Activated T-cell treated with anti-CD3 and anti-CD28 coated beads, Interleukin-2, amount 50 U/mL, for 4 hours (primary cell): ENCODE data around the gene YTHDF1. TPM values are rescaled to one million over a fixed set of nuclear protein-coding genes. Genes with fewer than 3 reads are reported as not detected.
A peak's percentile ranks its signal among the peaks of the same experiment; 100 is the strongest.

Experiments
- ATAC-seq, 2 donors: fragments of 200-7000 bp; cut with Tn5 transposase; one replicate each; pipeline ENCODE4 v1.10.0; 2021
- DNase-seq: peaks from one replicate; pipeline ENCODE4 v3.0.0-alpha.2; 2020
- H3K27me3 Mint-ChIP-seq: one replicate; pipeline ENCODE4 v1.8.0; 2021; ENCODE audit warnings: low read depth, mixed read lengths
- H3K36me3 Mint-ChIP-seq: one replicate; pipeline ENCODE4 v1.8.0; 2022; ENCODE audit warnings: mixed read lengths; ENCODE audit not compliant: insufficient read depth
- H3K4me1 Mint-ChIP-seq: one replicate; pipeline ENCODE4 v1.8.0; 2021; ENCODE audit warnings: low read depth, mixed read lengths
- H3K4me3 Mint-ChIP-seq: one replicate; pipeline ENCODE4 v1.8.0; 2021; ENCODE audit warnings: mild to moderate bottlenecking, moderate library complexity, mixed read lengths
- H3K9me3 Mint-ChIP-seq: one replicate; pipeline ENCODE4 v1.8.0; 2021; ENCODE audit warnings: mixed read lengths
- total RNA-seq, 3 donors: library from RNA; stranded (reverse); gene quantifications; one replicate each; pipeline ENCODE4 v1.2.1, GENCODE V29; 2021

Gene YTHDF1
- total RNA-seq, 3 donors from 2014 or later = 53.5 to 59.6 (median 55.6) TPM

GRCh38 chr20:63240004-63240403 lies 24.1 kb upstream of the YTHDF1 start:
- H3K4me3 Mint-ChIP-seq = no peak overlapping the region
- H3K4me1 Mint-ChIP-seq = no peaks in the 10 kb centered on the region
- DNase-seq = no peak
- no peaks in the 10 kb centered on the region for H3K36me3 Mint-ChIP-seq
- ATAC-seq = no peak
- H3K27me3 Mint-ChIP-seq = peaks cover 16% of the 10 kb centered on the region
- H3K9me3 Mint-ChIP-seq = no peaks in the 10 kb centered on the region

DNA sequence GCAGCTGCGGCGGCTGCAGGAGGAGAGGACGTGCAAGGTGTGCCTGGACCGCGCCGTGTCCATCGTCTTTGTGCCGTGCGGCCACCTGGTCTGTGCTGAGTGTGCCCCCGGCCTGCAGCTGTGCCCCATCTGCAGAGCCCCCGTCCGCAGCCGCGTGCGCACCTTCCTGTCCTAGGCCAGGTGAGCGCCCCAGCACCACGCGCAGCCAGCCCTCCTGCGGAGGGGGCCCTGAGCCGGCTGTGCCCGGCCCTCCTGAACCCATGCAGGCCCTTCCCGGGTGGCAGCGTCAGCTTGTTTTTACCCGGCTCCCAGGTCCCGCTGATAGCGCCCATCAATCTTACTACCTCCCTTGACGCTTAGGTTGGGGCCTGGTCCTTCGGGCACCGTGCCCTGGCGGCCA lies 23.5 kb upstream of the YTHDF1 start:
- H3K9me3 Mint-ChIP-seq = no peaks in the 10 kb centered on the region
- H3K36me3 Mint-ChIP-seq = no peaks in the 10 kb centered on the region
- peaks cover 2% of the 10 kb centered on the region for H3K4me1 Mint-ChIP-seq
- ATAC-seq = no peak
- no peak overlapping the region for H3K4me3 Mint-ChIP-seq
- no peak for DNase-seq
- H3K27me3 Mint-ChIP-seq = peaks cover 16% of the 10 kb centered on the region

- Mint-ChIP-seq H3K4me3 (no peak overlapping the region), H3K36me3 (no peaks in the 10 kb centered on the region), H3K9me3 (no peaks in the 10 kb centered on the region), H3K4me1 (peaks cover 2% of the 10 kb centered on the region), H3K27me3 (peaks cover 11% of the 10 kb centered on the region)
- no peak for ATAC-seq
- DNase-seq = no peak
Measured at GRCh38 chr20:63238514-63239125, 22.7 kb upstream of the YTHDF1 start.

GRCh38 chr20:63238031-63238430 lies 22.1 kb upstream of the YTHDF1 start:
- H3K27me3 Mint-ChIP-seq = peaks cover 15% of the 10 kb centered on the region
- H3K36me3 Mint-ChIP-seq = no peaks in the 10 kb centered on the region
- H3K9me3 Mint-ChIP-seq = no peaks in the 10 kb centered on the region
- peaks cover 2% of the 10 kb centered on the region for H3K4me1 Mint-ChIP-seq
- no peak overlapping the region for H3K4me3 Mint-ChIP-seq
- no peak for DNase-seq
- no peak for ATAC-seq

DNA sequence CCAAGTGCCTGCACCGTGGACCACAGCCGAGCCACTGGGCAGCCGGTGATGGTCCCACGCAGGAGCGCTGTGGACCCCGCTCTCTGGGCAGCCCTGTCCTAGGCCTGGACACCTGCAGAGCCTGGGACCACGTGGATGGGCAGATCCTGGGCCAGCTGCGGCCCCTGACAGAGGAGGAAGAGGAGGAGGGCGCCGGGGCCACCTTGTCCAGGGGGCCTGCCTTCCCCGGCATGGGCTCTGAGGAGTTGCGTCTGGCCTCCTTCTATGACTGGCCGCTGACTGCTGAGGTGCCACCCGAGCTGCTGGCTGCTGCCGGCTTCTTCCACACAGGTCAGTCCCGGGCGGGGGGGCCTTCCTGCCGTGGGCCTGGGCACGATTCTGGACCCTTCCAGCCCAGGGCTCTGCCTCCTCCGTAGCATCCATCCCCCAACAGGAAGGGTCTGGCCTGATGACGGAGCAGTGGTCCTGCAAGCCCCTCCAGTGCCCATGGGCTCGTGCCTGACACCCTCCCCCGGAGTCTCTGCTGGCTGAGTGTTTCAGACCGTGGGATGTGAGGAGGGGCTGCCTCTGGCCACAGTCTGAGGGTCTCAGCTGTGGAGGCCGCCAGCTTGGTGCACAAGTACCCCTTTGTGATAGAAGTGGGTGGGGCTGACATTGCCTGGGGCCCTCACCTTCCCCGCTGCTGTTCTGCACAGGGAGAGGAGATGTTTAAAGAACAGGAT lies 20.3 kb upstream of the YTHDF1 start:
- Mint-ChIP-seq H3K27me3 (peaks cover 27% of the 10 kb centered on the region), H3K9me3 (no peaks in the 10 kb centered on the region), H3K4me3 (no peak overlapping the region), H3K4me1 (peaks cover 2% of the 10 kb centered on the region), H3K36me3 (no peaks in the 10 kb centered on the region)
- DNase-seq (no peak), ATAC-seq (no peak)

GRCh38 chr20:63235399-63235983 lies 19.6 kb upstream of the YTHDF1 start, which contains the start of gene BIRC7:
Gene BIRC7, plus strand, starts transcription at chr20:63235905. Its CDS starts 192 bp downstream, at chr20:63236097.
- Mint-ChIP-seq H3K9me3 (no peaks in the 10 kb centered on the region), H3K27me3 (peaks cover 34% of the 10 kb centered on the region), H3K36me3 (no peaks in the 10 kb centered on the region), H3K4me1 (peaks cover 2% of the 10 kb centered on the region), H3K4me3 (no peak within 1 kb of the TSS)
- ATAC-seq (no peak), DNase-seq (no peak)

DNA sequence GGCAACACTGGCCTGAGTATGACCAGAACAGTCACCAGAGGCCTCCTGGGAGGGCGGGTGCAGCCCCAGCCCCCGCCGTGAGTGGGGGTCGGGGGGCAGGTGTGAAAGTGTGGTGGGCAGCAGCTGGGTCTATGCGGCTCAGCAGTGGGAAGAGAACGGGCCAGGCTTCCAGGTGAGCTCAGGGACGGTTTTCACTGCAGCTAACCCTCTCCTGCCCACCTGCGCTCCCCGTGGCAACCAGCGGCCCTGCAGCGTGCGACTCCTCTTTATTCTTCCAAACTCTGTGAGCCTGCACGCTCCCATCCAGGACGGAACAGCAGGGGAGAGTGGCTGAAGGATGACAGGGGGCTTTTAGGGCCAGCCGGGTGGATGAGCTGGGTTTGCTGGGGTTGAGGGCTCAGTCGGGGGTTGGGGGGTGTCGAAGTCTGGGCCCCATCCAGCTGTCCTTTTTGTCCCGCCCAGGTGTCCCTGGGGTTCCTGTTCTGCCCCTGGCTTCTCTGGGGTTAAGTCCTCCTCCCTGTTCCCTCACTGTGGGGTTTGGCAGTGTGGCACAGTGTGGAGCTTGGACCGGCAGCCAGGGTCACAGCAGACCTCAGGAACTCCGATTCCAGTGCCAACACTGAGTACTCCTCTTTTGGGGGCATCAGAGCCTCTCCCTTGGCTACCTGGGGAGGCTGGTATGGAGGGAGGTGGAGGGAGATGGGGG lies 18.9 kb upstream of the YTHDF1 start:
- ATAC-seq (peak; percentile 49 to 75), DNase-seq (no peak)
- Mint-ChIP-seq H3K4me3 (no peak overlapping the region), H3K27me3 (peaks cover 39% of the 10 kb centered on the region), H3K36me3 (no peaks in the 10 kb centered on the region), H3K9me3 (no peaks in the 10 kb centered on the region), H3K4me1 (peaks cover 2% of the 10 kb centered on the region)

GRCh38 chr20:63233924-63234323 lies 18.0 kb upstream of the YTHDF1 start:
- DNase-seq (no peak), ATAC-seq (no peak)
- Mint-ChIP-seq H3K9me3 (no peaks in the 10 kb centered on the region), H3K27me3 (peaks cover 48% of the 10 kb centered on the region), H3K36me3 (no peaks in the 10 kb centered on the region), H3K4me3 (no peak overlapping the region), H3K4me1 (peaks cover 2% of the 10 kb centered on the region)

GRCh38 chr20:63233061-63233344 lies 17.1 kb upstream of the YTHDF1 start:
- H3K9me3 Mint-ChIP-seq = no peaks in the 10 kb centered on the region
- H3K4me3 Mint-ChIP-seq = no peak overlapping the region
- no peak for DNase-seq
- no peaks in the 10 kb centered on the region for H3K36me3 Mint-ChIP-seq
- peaks cover 50% of the 10 kb centered on the region for H3K27me3 Mint-ChIP-seq
- no peak for ATAC-seq
- H3K4me1 Mint-ChIP-seq = peaks cover 2% of the 10 kb centered on the region

DNA sequence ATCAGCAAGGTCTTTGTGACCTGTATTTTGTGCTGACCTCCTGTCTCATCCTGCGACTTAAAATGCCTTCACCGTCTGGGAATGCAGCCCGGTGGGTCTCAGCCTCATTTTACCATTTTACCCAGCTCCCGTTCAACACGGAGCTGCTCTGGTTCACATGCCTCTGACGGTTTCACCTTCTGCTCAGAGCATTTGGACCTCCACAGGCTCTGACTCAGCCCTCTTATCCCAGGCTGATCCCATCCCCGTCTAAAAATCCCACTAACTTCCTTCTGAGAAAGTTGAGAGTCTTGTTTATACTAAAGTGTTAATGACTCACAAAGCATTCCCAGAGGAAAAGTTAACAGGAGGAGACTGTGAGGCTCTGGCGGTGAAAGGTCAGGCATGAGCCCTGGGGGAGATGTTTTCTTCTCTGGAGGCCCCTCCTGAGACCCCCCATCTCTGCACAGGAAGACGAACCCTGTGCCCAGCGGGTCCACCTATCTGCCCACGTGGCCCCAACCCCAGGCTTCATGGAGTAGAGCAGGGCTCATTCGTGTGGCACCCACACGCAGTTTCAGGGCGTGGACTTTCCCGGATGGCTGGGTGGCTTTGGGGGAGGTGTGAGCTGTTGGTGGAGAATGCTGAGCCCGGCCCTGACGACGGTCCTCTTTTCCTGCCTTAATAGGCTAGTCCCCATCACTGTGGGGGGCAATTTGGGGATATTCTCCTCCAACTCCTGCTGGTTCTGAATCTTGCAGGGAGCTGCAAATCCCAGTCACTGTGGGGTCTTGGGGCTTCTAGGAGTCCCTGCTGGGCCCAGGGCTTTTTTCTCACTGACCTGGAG lies 16.5 kb upstream of the YTHDF1 start:
- ATAC-seq = no peak
- Mint-ChIP-seq H3K36me3 (no peaks in the 10 kb centered on the region), H3K4me1 (peaks cover 2% of the 10 kb centered on the region), H3K9me3 (no peaks in the 10 kb centered on the region), H3K27me3 (peaks cover 50% of the 10 kb centered on the region), H3K4me3 (no peak overlapping the region)
- DNase-seq = no peak

- no peak for DNase-seq
Measured at GRCh38 chr20:63230800-63231268, 14.9 kb upstream of the YTHDF1 start.

DNA sequence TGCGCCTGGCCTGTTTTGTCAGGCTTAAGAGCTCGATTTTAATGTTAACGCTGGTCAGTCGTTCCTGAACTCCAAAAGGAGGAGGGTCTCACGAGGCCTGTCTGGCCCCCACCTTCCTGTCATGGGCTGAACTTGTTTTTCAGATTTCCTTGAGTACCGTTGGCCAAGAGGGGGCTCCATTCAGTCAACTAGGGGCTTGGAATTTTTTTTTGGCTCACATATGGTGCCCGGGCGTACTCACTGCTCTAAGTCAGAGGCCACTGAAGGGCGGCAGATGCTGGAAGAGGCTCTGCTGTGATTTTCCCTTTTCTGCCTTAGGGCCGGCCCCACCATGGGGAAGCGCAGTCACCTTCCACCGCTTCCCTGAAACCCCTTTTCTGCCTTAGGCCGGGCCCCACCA lies 12.9 kb upstream of the YTHDF1 start:
- no peaks in the 10 kb centered on the region for H3K36me3 Mint-ChIP-seq
- DNase-seq (no peak), ATAC-seq (no peak)
- no peak overlapping the region for H3K4me3 Mint-ChIP-seq
- no peaks in the 10 kb centered on the region for H3K9me3 Mint-ChIP-seq
- H3K4me1 Mint-ChIP-seq = no peaks in the 10 kb centered on the region
- peaks cover 47% of the 10 kb centered on the region for H3K27me3 Mint-ChIP-seq

More at GRCh38 chr20:63230800-63231268, 14.9 kb upstream of the YTHDF1 start:
- Mint-ChIP-seq H3K27me3 (peaks cover 48% of the 10 kb centered on the region), H3K9me3 (no peaks in the 10 kb centered on the region), H3K36me3 (no peaks in the 10 kb centered on the region), H3K4me1 (peaks cover 2% of the 10 kb centered on the region), H3K4me3 (no peak overlapping the region)
- no peak for ATAC-seq

- no peaks in the 10 kb centered on the region for H3K36me3 Mint-ChIP-seq
- DNase-seq (no peak), ATAC-seq (no peak)
- peaks cover 33% of the 10 kb centered on the region for H3K27me3 Mint-ChIP-seq
- H3K4me3 Mint-ChIP-seq = no peak overlapping the region
- no peaks in the 10 kb centered on the region for H3K4me1 Mint-ChIP-seq
- H3K9me3 Mint-ChIP-seq = no peaks in the 10 kb centered on the region
Measured at GRCh38 chr20:63227260-63227659, 11.3 kb upstream of the YTHDF1 start.
